Stomach (tissue), 9 donors: ENCODE results near the gene CNDP1. TPM values are rescaled to one million over a fixed set of nuclear protein-coding genes. Genes with fewer than 3 reads are reported as not detected.

Source experiments
- DNase-seq, 2 donors: peaks; one replicate each; pipeline versions ENCODE4 v3.0.0 to v3.0.0-alpha.2; 2013 to 2019
- H3K27ac ChIP-seq, 5 donors: fragments of 200-600 bp in 4 of 5; sonication (generic) in 4 of 5; one replicate each; pipeline ENCODE4 v1.5.1; 2013 to 2019; ENCODE audit warnings: mild to moderate bottlenecking in 1 of 5, moderate library complexity in 1 of 5
- H3K27me3 ChIP-seq, 3 donors: fragments of 200-600 bp; sonication (generic); one replicate each; pipeline ENCODE4 v1.5.1; 2017 to 2019; ENCODE audit warnings: mixed run types in 1 of 3
- H3K36me3 ChIP-seq, 4 donors: fragments of 200-600 bp; sonication (generic); 1 replicate in 3 of 4; 2 replicates in 1 of 4; pipeline ENCODE4 v1.5.1; 2016 to 2019
- H3K4me1 ChIP-seq, 4 donors: fragments of 200-600 bp; sonication (generic); one replicate each; pipeline ENCODE4 v1.5.1; 2016 to 2019
- H3K4me3 ChIP-seq, 4 donors: fragments of 200-600 bp; sonication (generic) in 3 of 4; one replicate each; pipeline ENCODE4 v1.5.1; 2016 to 2019; ENCODE audit warnings: mild to moderate bottlenecking in 1 of 4
- H3K9me3 ChIP-seq, 4 donors: fragments of 200-600 bp; sonication (generic); one replicate each; pipeline ENCODE4 v1.5.1; 2016 to 2019
- CTCF ChIP-seq, 7 experiments: fragments of 450-650 bp in 4 of 7; fragments of 200-600 bp in 3 of 7; sonication (generic) in 3 of 7; IDR thresholded peaks; one replicate each; pipeline ENCODE4 v1.5.1; 2016 to 2019; ENCODE audit warnings: antibody characterized with exemption in 7 of 7, control low read depth in 2 of 7, mild to moderate bottlenecking in 1 of 7
- EP300 ChIP-seq: sonication (generic); formaldehyde crosslinking; IDR thresholded peaks from one replicate; pipeline ENCODE4 v1.6.1; 2017; ENCODE audit warnings: antibody characterized with exemption
- POLR2A ChIP-seq, 4 donors: fragments of 450-650 bp; IDR thresholded peaks; one replicate each; pipeline ENCODE4 v1.6.1; 2016; ENCODE audit warnings: antibody characterized with exemption in 4 of 4, control low read depth in 2 of 4, mild to moderate bottlenecking in 1 of 4, moderate library complexity in 1 of 4
- POLR2AphosphoS5 ChIP-seq, 3 donors: sonication (generic); formaldehyde crosslinking; IDR thresholded peaks; one replicate each; pipeline ENCODE4 v1.6.1; 2016; ENCODE audit warnings: antibody characterized with exemption in 3 of 3
- WGBS, 5 donors: extraction: QIAGEN DNeasy Blood & Tissue Kit in 3 of 5; methylation state at CpG; one replicate each; pipeline versions ENCODE4 v1.1.5 to v1.1.7; 2013 to 2018; 5-methylcytosine and 5-hydroxymethylcytosine counted together
- intact Hi-C: fragments of 100-400 bp; cut with DNase I; formaldehyde crosslinking; loops from one replicate; pipeline ENCODE4 v1.15.1; 2023; ENCODE audit warnings: low total_unique reads
- polyA plus RNA-seq, 3 donors: library from polyadenylated mRNA; stranded (reverse); fragments of 200-250 nt; gene quantifications; one replicate each; pipeline ENCODE4 v1.2.3, GENCODE V29; 2013
- total RNA-seq, 5 donors: library from RNA; depleted of rRNA; stranded (reverse); fragments of >200 nt; gene quantifications; one replicate each; pipeline versions ENCODE4 v1.1.0 to v1.2.3, GENCODE V29; 2014 to 2016
- donor health status: healthy with polysubstance abuse.
- donor health status: Bipolar disorder and iron deficiency.
- donor health status: healthy.

CNDP1 gene
- total and polyA plus RNA-seq, 8 donors: 0.13 to 0.72 (median 0.50) TPM; not detected in 5

GRCh38 chr18:74501386-74501785, 32.9 kb upstream of the CNDP1 start:
- 50 to 68% (median 57%) methylated on average over 4 of the region's 4 CpGs for WGBS, 5 donors
- Histone ChIP-seq H3K27ac (peak overlapping the region; percentile 66 to 99 (median 82)), H3K9me3 (no peaks in the 10 kb centered on the region), H3K4me1 (peaks cover 36 to 67% (median 50%) of the 10 kb centered on the region in 4 donors), H3K27me3 (no peaks in the 10 kb centered on the region), H3K36me3 (peaks cover 42 to 55% (median 54%) of the 10 kb centered on the region in 4 donors), H3K4me3 (peak overlapping the region in 3 of 4 donors; percentile 5 to 44 (median 27))
- no peak for TF ChIP-seq POLR2AphosphoS5 (IDR thresholded peaks at IDR 0.05)
- no peak for TF ChIP-seq EP300
- no peak for TF ChIP-seq POLR2A (IDR thresholded peaks at IDR 0.05)
- no peak for TF ChIP-seq CTCF (IDR thresholded peaks at IDR 0.05)
- intact Hi-C loops: no loop called here
- no peak for DNase-seq

GRCh38 chr18:74503137-74503536, 31.2 kb upstream of the CNDP1 start:
- Histone ChIP-seq H3K27me3 (no peaks in the 10 kb centered on the region), H3K27ac (no peak overlapping the region), H3K9me3 (no peaks in the 10 kb centered on the region), H3K4me1 (peaks cover 38 to 70% (median 51%) of the 10 kb centered on the region in 4 donors), H3K4me3 (no peak overlapping the region), H3K36me3 (peaks cover 54 to 73% (median 71%) of the 10 kb centered on the region in 4 donors)
- DNase-seq: no peak
- 78 to 95% (median 88%) methylated on average over 4 of the region's 4 CpGs for WGBS, 5 donors
- intact Hi-C loops: no loop called here
- TF ChIP-seq EP300: no peak
- TF ChIP-seq POLR2A (IDR thresholded peaks at IDR 0.05): no peak
- TF ChIP-seq POLR2AphosphoS5 (IDR thresholded peaks at IDR 0.05): no peak
- TF ChIP-seq CTCF (IDR thresholded peaks at IDR 0.05): no peak

- Histone ChIP-seq H3K4me3 (no peak overlapping the region), H3K27me3 (no peaks in the 10 kb centered on the region), H3K4me1 (peaks cover 30 to 68% (median 38%) of the 10 kb centered on the region in 4 donors), H3K27ac (peak overlapping the region; percentile 31 to 75 (median 43)), H3K9me3 (no peaks in the 10 kb centered on the region), H3K36me3 (peaks cover 71 to 98% (median 98%) of the 10 kb centered on the region in 4 donors)
- intact Hi-C loops: no loop called here
- 59 to 83% (median 77%) methylated on average over 16 of the region's 16 CpGs for WGBS, 5 donors
- TF ChIP-seq EP300: no peak
- TF ChIP-seq POLR2AphosphoS5 (IDR thresholded peaks at IDR 0.05): no peak
- no peak for TF ChIP-seq POLR2A (IDR thresholded peaks at IDR 0.05)
- TF ChIP-seq CTCF (IDR thresholded peaks at IDR 0.05): no peak
- no peak for DNase-seq
These were observed 28.5 kb upstream of the CNDP1 start for GRCh38 chr18:74505776-74506175.

GRCh38 chr18:74506448-74507084, 27.7 kb upstream of the CNDP1 start:
- no peaks in the 10 kb centered on the region for H3K9me3 ChIP-seq
- H3K4me1 ChIP-seq: peaks cover 26 to 71% (median 35%) of the 10 kb centered on the region in 4 donors
- 48 to 53% (median 50%) methylated on average over 11 of the region's 11 CpGs for WGBS, 5 donors
- TF ChIP-seq POLR2AphosphoS5 (IDR thresholded peaks at IDR 0.05) (no peak), EP300 (no peak), CTCF (IDR thresholded peaks at IDR 0.05) (no peak), POLR2A (IDR thresholded peaks at IDR 0.05) (no peak)
- H3K36me3 ChIP-seq: peaks cover 74 to 100% (median 99%) of the 10 kb centered on the region in 4 donors
- peak overlapping the region in 1 of 4 donors; percentile 17 for H3K4me3 ChIP-seq
- H3K27ac ChIP-seq: peak overlapping the region; percentile 43 to 75 (median 61)
- intact Hi-C loops: no loop called here
- H3K27me3 ChIP-seq: no peaks in the 10 kb centered on the region
- DNase-seq: peak; percentile 7 to 85
